NT2/D1 (cell line): ENCODE measurements around the gene GLUL.
"Not testable (repeated sequence)": the region's sequence is repeated elsewhere in the genome, so short reads cannot be mapped to it uniquely, and the experiment has no call there.

Experiments
- DNase-seq: peaks from one replicate; pipeline ENCODE4 v3.0.0-alpha.2; 2011; ENCODE audit warnings: low read depth, low spot score
- H3K27me3 ChIP-seq: 2 replicates; pipeline ENCODE4 v1.6.0; 2011; ENCODE audit warnings: mild to moderate bottlenecking; ENCODE audit not compliant: insufficient read length, insufficient read depth
- H3K36me3 ChIP-seq: 2 replicates; pipeline ENCODE4 v1.6.1; 2011; ENCODE audit warnings: mild to moderate bottlenecking, low read length, mixed read lengths; ENCODE audit not compliant: insufficient read depth, insufficient read length
- H3K4me1 ChIP-seq: 2 replicates; pipeline ENCODE4 v1.5.1; 2011; ENCODE audit not compliant: insufficient read depth, insufficient read length
- H3K4me3 ChIP-seq: 2 replicates; pipeline ENCODE4 v1.5.1; 2011; ENCODE audit warnings: low read depth; ENCODE audit not compliant: insufficient read length
- H3K9ac ChIP-seq: 2 replicates; pipeline ENCODE4 v1.6.0; 2011; ENCODE audit warnings: low read depth; ENCODE audit not compliant: insufficient read length
- H3K9me3 ChIP-seq: 2 replicates; pipeline ENCODE4 v1.5.1; 2011; ENCODE audit warnings: mild to moderate bottlenecking, low read length; ENCODE audit not compliant: insufficient read depth
- SUZ12 ChIP-seq: IDR thresholded peaks from 2 replicates; pipeline ENCODE4 v1.6.1; 2011; ENCODE audit not compliant: insufficient read length, insufficient read depth; ENCODE audit errors: extremely low read depth
- YY1 ChIP-seq: IDR thresholded peaks from 2 replicates; pipeline ENCODE4 v1.6.1; 2011; ENCODE audit not compliant: insufficient read length, insufficient read depth
- ZNF274 ChIP-seq: IDR thresholded peaks from 2 replicates; pipeline ENCODE4 v1.6.1; 2011; ENCODE audit warnings: mild to moderate bottlenecking, low read depth, low read length

Gene GLUL

GRCh38 chr1:182347019-182347418 lies 44.6 kb downstream of the GLUL start:
- Histone ChIP-seq H3K4me3 (no peak overlapping the region), H3K4me1 (peaks cover 7% of the 10 kb centered on the region), H3K36me3 (no peaks in the 10 kb centered on the region), H3K9ac (no peak overlapping the region), H3K27me3 (no peaks in the 10 kb centered on the region), H3K9me3 (no peaks in the 10 kb centered on the region)
- no peak for DNase-seq
- TF ChIP-seq SUZ12 (no peak), ZNF274 (no peak), YY1 (no peak)

- Histone ChIP-seq H3K36me3 (no peaks in the 10 kb centered on the region), H3K4me3 (no peak overlapping the region), H3K9ac (no peak overlapping the region), H3K4me1 (peaks cover 4% of the 10 kb centered on the region), H3K9me3 (no peaks in the 10 kb centered on the region), H3K27me3 (no peaks in the 10 kb centered on the region)
- DNase-seq, result no peak
- TF ChIP-seq SUZ12 (no peak), YY1 (no peak), ZNF274 (no peak)
These were observed 51.1 kb downstream of the GLUL start for GRCh38 chr1:182340233-182341058.

GRCh38 chr1:182339684-182340083 lies 51.9 kb downstream of the GLUL start:
- Histone ChIP-seq H3K27me3 (no peaks in the 10 kb centered on the region), H3K4me1 (peaks cover 4% of the 10 kb centered on the region), H3K9ac (no peak overlapping the region), H3K4me3 (no peak overlapping the region), H3K9me3 (no peaks in the 10 kb centered on the region), H3K36me3 (no peaks in the 10 kb centered on the region)
- no peak for DNase-seq
- TF ChIP-seq ZNF274 (no peak), YY1 (no peak), SUZ12 (no peak)

- peaks cover 4% of the 10 kb centered on the region for H3K4me1 ChIP-seq
- H3K4me3 ChIP-seq, result no peak overlapping the region
- H3K9me3 ChIP-seq, result no peaks in the 10 kb centered on the region
- no peak overlapping the region for H3K9ac ChIP-seq
- H3K27me3 ChIP-seq, result no peaks in the 10 kb centered on the region
- no peak for DNase-seq
- TF ChIP-seq YY1 (no peak), SUZ12 (no peak), ZNF274 (no peak)
- no peaks in the 10 kb centered on the region for H3K36me3 ChIP-seq
These were observed 52.7 kb downstream of the GLUL start for GRCh38 chr1:182338806-182339370.

DNA sequence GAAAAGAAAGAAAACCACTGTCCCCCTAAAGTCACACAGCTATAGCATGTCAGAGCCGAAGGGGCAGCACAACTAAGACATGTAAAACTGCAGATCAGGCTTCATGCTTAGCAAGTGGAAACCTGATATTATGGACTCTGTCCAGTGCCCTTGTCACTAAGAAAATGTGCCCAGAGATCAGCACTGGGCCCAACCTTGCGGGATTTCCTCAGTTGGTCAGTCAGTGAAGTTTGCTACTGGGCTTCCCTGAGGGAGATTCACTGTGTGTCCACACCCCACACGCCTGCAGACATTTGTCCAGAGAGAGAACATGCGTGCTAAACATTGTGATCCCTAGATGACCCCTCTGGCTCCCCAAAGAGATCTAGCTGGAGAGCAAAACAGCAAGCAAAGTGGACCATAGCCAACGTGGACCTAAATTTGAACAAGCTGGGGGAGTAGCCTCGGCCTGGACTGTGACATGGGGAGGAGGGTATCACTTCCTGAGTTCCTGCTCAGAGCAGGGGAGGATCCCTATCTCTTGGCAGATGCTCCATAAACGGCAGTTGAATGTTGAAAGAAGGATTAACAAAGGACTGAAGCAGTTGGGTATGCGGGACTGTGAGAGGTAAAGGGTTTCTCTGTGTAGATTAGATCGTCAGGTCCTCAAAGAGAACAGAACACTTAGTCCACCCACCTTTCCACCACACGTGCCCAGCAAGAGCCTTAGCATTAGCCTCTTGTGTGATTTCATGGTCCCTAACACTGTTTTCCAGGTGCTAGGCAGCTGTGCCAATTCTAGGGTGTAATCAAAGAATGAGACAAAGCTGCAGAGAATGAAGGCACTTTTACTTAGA lies 53.6 kb downstream of the GLUL start:
- H3K4me3 ChIP-seq, result no peak overlapping the region
- H3K4me1 ChIP-seq, result peaks cover 4% of the 10 kb centered on the region
- no peaks in the 10 kb centered on the region for H3K9me3 ChIP-seq
- H3K36me3 ChIP-seq, result no peaks in the 10 kb centered on the region
- TF ChIP-seq SUZ12 (no peak), YY1 (no peak), ZNF274 (no peak)
- no peak overlapping the region for H3K9ac ChIP-seq
- no peaks in the 10 kb centered on the region for H3K27me3 ChIP-seq
- DNase-seq, result no peak

DNA sequence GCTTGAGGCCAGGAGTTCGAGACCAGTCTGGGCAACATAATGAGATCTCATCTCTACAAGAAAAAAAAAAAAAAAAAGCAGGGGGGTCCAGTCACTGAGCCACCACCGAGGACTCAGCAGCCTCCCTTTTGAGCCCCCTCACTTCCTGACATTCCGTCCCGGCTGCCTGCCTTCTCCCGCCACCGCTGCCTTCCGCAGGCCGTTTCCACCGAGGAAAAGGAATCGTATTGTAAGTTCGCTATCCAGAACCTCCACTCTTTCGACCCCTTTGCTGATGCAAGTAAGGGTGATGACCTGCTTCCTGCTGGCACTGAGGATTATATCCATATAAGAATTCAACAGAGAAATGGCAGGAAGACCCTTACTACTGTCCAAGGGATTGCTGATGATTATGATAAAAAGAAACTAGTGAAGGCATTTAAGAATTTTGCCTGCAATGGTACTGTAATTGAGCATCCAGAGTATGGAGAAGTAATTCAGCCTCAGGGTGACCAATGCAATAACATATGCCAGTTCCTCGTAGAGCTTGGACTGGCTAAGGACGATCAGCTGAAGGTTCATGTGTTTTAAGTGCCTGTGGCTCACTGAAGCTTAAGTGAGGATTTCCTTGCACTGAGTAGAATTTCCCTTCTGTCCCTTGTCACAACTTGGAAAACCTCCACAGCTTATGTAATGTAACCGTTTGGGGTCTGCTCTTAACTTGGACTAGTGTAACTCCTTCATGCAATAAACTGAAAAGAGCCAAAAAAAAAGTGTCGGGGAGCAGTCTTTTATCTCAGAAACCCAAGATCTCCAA lies 55.6 kb downstream of the GLUL start:
- Histone ChIP-seq H3K4me3 (no peak overlapping the region), H3K27me3 (no peaks in the 10 kb centered on the region), H3K9ac (no peak overlapping the region), H3K36me3 (no peaks in the 10 kb centered on the region), H3K4me1 (peaks cover 8% of the 10 kb centered on the region), H3K9me3 (no peaks in the 10 kb centered on the region)
- TF ChIP-seq SUZ12 (no peak), YY1 (no peak), ZNF274 (no peak)
- no peak for DNase-seq

GRCh38 chr1:182333071-182333571 lies 58.5 kb downstream of the GLUL start:
- DNase-seq, H3K4me3 ChIP-seq, H3K27me3 ChIP-seq, H3K9ac ChIP-seq, H3K4me1 ChIP-seq, H3K36me3 ChIP-seq, H3K9me3 ChIP-seq: not testable (repeated sequence)
